GM12878 (cell line): ENCODE measurements around the gene RPL22. TPM values are rescaled to one million over a fixed set of nuclear protein-coding genes. Genes with fewer than 3 reads are reported as not detected.
A peak's percentile ranks its signal among the peaks of the same experiment; 100 is the strongest.

ENCODE experiments used
- ATAC-seq: fragments of 200-7000 bp; cut with Tn5 transposase; 3 replicates; pipeline ENCODE4 v1.9.1; 2020; ENCODE audit warnings: mild to moderate bottlenecking, moderate library complexity
- BruUV-seq: library from RNA; stranded (reverse); fragments of 400-500 nt; replicated peaks from 2 replicates; lab custom pipeline; 2021; lab: Mats Ljungman, UMichigan
- CTCF ChIA-PET: fragments of 300-600 bp; sonication (Branson Sonifier 250); formaldehyde crosslinking; extraction: SDS; loops from one replicate; lab custom pipeline; 2021; ENCODE audit warnings: inconsistent platforms; lab: Yijun Ruan, JAX
- POLR2A ChIA-PET: fragments of 350-600 bp; formaldehyde crosslinking; extraction: SDS; loops from one replicate; lab custom pipeline; 2021; ENCODE audit warnings: inconsistent platforms; lab: Charles Lee
- RAD21 ChIA-PET: fragments of 300-600 bp; sonication (Branson Sonifier 250); formaldehyde crosslinking; loops from one replicate; lab custom pipeline; 2023; ENCODE audit warnings: antibody characterized with exemption; ENCODE audit not compliant: unreplicated experiment; lab: Charles Lee
- SMC1A ChIA-PET: fragments of 300-600 bp; sonication (Branson Sonifier 250); formaldehyde crosslinking; loops from one replicate; lab custom pipeline; 2023; ENCODE audit not compliant: unreplicated experiment, uncharacterized antibody; lab: Charles Lee
- DNase-seq: peaks from one replicate; pipeline ENCODE4 v3.0.0-alpha.2; 2011; ENCODE audit warnings: low read depth, low spot score
- FAIRE-seq: peaks from 3 replicates; lab custom pipeline; 2011; peaks lifted over from hg19 to GRCh38; lab: Jason Lieb, UNC
- H2AFZ ChIP-seq: 2 replicates; pipeline ENCODE4 v1.6.0; 2011; ENCODE audit warnings: low read depth, low read length, control low read depth; ENCODE audit not compliant: control insufficient read depth
- H3K27ac ChIP-seq: 2 replicates; pipeline ENCODE4 v1.5.1; 2011; ENCODE audit warnings: control low read depth; ENCODE audit not compliant: control insufficient read depth, insufficient read depth
- H3K27me3 ChIP-seq, 2 experiments: replicated peaks in 1 of 2; 2 replicates each; pipeline versions ENCODE4 v1.6.0 to v1.6.1; 2011; ENCODE audit warnings: low read length in 1 of 2; ENCODE audit not compliant: control insufficient read depth in 2 of 2, insufficient read depth in 2 of 2
- H3K36me3 ChIP-seq, 2 experiments: 2 replicates each; pipeline ENCODE4 v1.5.1; 2011; ENCODE audit warnings: low read length in 1 of 2; ENCODE audit not compliant: control insufficient read depth in 2 of 2, insufficient read depth in 2 of 2
- H3K4me1 ChIP-seq: 2 replicates; pipeline ENCODE4 v1.6.1; 2011; ENCODE audit warnings: mild to moderate bottlenecking, low read length, moderate library complexity, mixed read lengths; ENCODE audit not compliant: control insufficient read depth, insufficient read depth
- H3K4me2 ChIP-seq: 2 replicates; pipeline ENCODE4 v1.6.0; 2011; ENCODE audit warnings: control low read depth; ENCODE audit not compliant: control insufficient read depth, insufficient read depth
- H3K4me3 ChIP-seq: fragments of 200-600 bp; sonication (generic); 2 replicates; pipeline ENCODE4 v1.5.1; 2016
- H3K79me2 ChIP-seq: 2 replicates; pipeline ENCODE4 v1.6.0; 2011; ENCODE audit warnings: low read length; ENCODE audit not compliant: control insufficient read depth, insufficient read depth
- H3K9ac ChIP-seq: 2 replicates; pipeline ENCODE4 v1.8.0; 2011; ENCODE audit warnings: low read length, control low read depth, mixed read lengths; ENCODE audit not compliant: control insufficient read depth, insufficient read depth
- H3K9me3 ChIP-seq: replicated peaks from 3 replicates; pipeline ENCODE4 v1.5.1; 2011; ENCODE audit warnings: mild to moderate bottlenecking, low read length; ENCODE audit not compliant: control insufficient read depth, insufficient read depth
- H4K20me1 ChIP-seq: 2 replicates; pipeline ENCODE4 v1.6.0; 2011; ENCODE audit not compliant: control insufficient read depth, insufficient read depth
- NKRF ChIP-seq: fragments of 450-650 bp; conservative IDR thresholded peaks from 2 replicates; pipeline ENCODE4 v1.6.1; 2017; ENCODE audit warnings: mild to moderate bottlenecking, moderate library complexity
- POLR2A ChIP-seq: IDR thresholded peaks from 2 replicates; pipeline ENCODE4 v1.6.1; 2011; ENCODE audit warnings: low read depth, mild to moderate bottlenecking, low read length
- POLR2AphosphoS5 ChIP-seq: IDR thresholded peaks from 2 replicates; pipeline ENCODE4 v1.6.1; 2011; ENCODE audit warnings: mild to moderate bottlenecking, low read length, inconsistent platforms
- STAT3 ChIP-seq: IDR thresholded peaks from 2 replicates; pipeline ENCODE4 v1.6.1; 2011; ENCODE audit warnings: low read depth, low read length, improper control_type of control experiment
- WGBS: methylation state at CpG from one replicate; pipeline ENCODE4 v1.1.6; 2016; ENCODE audit warnings: low lambda C conversion rate; ENCODE audit not compliant: insufficient replicate concordance, insufficient coverage; ENCODE audit errors: missing lambda C conversion rate; 5-methylcytosine and 5-hydroxymethylcytosine counted together
- in situ Hi-C: fragments of 300-500 bp; cut with MboI; formaldehyde crosslinking; loops from 9 replicates; pipeline ENCODE4 v1.14.3; 2018; ENCODE audit warnings: mixed read lengths
- intact Hi-C: fragments of 100-400 bp; cut with micrococcal nuclease; formaldehyde crosslinking; loops from one replicate; pipeline ENCODE4 v1.14.2; 2022; ENCODE audit not compliant: unreplicated experiment
- polyA plus RNA-seq, 11 experiments: library from polyadenylated mRNA; depleted of rRNA in 4 of 11; unstranded in 6 of 11; stranded (reverse) in 5 of 11; fragments of >200 nt; fragmentation: Nextera tagmentation in 4 of 11; fragmentation: Illumina TruSeq in 1 of 11; extraction: Ambion mirVana in 4 of 11; extraction: Trizol in 1 of 11; gene quantifications; 1 replicate in 1 of 11; 2 replicates in 10 of 11; pipeline versions ENCODE4 v1.2.1 to v1.2.3, GENCODE V29; 2011 to 2016; ENCODE audit warnings: inconsistent platforms in 2 of 11, missing spikeins in 2 of 11, low read depth in 1 of 11
- total RNA-seq, 4 experiments: library from RNA; depleted of rRNA in 3 of 4; stranded (reverse); fragments of >200 nt in 3 of 4; fragmentation: Illumina TruSeq in 1 of 4; extraction: Trizol in 1 of 4; gene quantifications; 2 replicates each; pipeline versions ENCODE4 v1.2.1 to v1.2.3, GENCODE V29; 2013 to 2021

RPL22 gene
- total and polyA plus RNA-seq, 10 of the 15 experiments (the other 5 are each of a cell fraction or from before 2014, with no cell fraction given): 191 to 560 (median 430) TPM

GRCh38 chr1:6211731-6212130, 12.3 kb upstream of the RPL22 start:
- Histone ChIP-seq H3K4me1 (peaks cover 24% of the 10 kb centered on the region), H3K27me3 (no peaks in the 10 kb centered on the region), H3K9ac (no peak overlapping the region), H3K79me2 (peaks cover 3% of the 10 kb centered on the region)
- TF ChIP-seq POLR2AphosphoS5: 0 out of 2 replicates have a peak, but pooled peaks have one; percentile 5
- TF ChIP-seq STAT3: no peak
- TF ChIP-seq, all 136 proteins: peak for 1
- no TSS peak for BruUV-seq
- ChIA-PET CTCF (interaction anchor here (0.6 kb wide), 1 partner anchor 458 kb away, joined by 3 read pairs; no protein-coding TSS in a partner anchor), RAD21 (no interaction called here), POLR2A (no interaction called here), SMC1A (no interaction called here)
- peaks cover 6 to 7% of the 10 kb centered on the region in 2 experiments; a peak in 3 of 4 replicates for H3K36me3 ChIP-seq
- no peak overlapping the region for H2AFZ ChIP-seq
- 78% methylated on average over 15 of the region's 16 CpGs for WGBS
- H3K9me3 ChIP-seq: no peaks in the 10 kb centered on the region
- in situ Hi-C loops: no loop called here
- ATAC-seq (no peak), DNase-seq (no peak), FAIRE-seq (no peak)
- no peak overlapping the region for H3K27ac ChIP-seq
- no peak overlapping the region for H3K4me3 ChIP-seq
- intact Hi-C loops: no loop called here
- H3K4me2 ChIP-seq: no peak overlapping the region
- H4K20me1 ChIP-seq: no peaks in the 10 kb centered on the region; the same call in 1 of the 2 replicates

- H3K4me2 ChIP-seq: no peak overlapping the region
- 97% methylated on average over 23 of the region's 29 CpGs for WGBS
- SMC1A ChIA-PET: no interaction called here
- no peak for ATAC-seq
- no peak for TF ChIP-seq NKRF
- TF ChIP-seq POLR2A: peak; percentile 41; the same call in 1 of the 2 replicates
- TF ChIP-seq, all 136 proteins: peak for 1
- H3K9me3 ChIP-seq: no peaks in the 10 kb centered on the region
- no peak for DNase-seq
- ChIA-PET RAD21 (no interaction called here), CTCF (interaction anchor here (1.2 kb wide), 1 partner anchor 24 kb away, joined by 4 read pairs; no protein-coding TSS in a partner anchor), POLR2A (no interaction called here)
- peaks cover 6 to 7% of the 10 kb centered on the region in 2 experiments; a peak in 3 of 4 replicates for H3K36me3 ChIP-seq
- peaks cover 7% of the 10 kb centered on the region for H3K79me2 ChIP-seq
- no TSS peak for BruUV-seq
- intact Hi-C loops: no loop called here
- no peak overlapping the region for H3K4me3 ChIP-seq
- in situ Hi-C loops: no loop called here
- no peak overlapping the region for H3K9ac ChIP-seq
- H3K4me1 ChIP-seq: peaks cover 24% of the 10 kb centered on the region
- H3K27me3 ChIP-seq: no peaks in the 10 kb centered on the region
- H3K27ac ChIP-seq: no peak overlapping the region
- FAIRE-seq: no peak
- no peak overlapping the region for H2AFZ ChIP-seq
- H4K20me1 ChIP-seq: no peaks in the 10 kb centered on the region; the same call in 1 of the 2 replicates
Measured at GRCh38 chr1:6210591-6211355, 11.4 kb upstream of the RPL22 start.
